GM12878 (cell line): ENCODE measurements around the gene ASF1B. TPM values are rescaled to one million over a fixed set of nuclear protein-coding genes. Genes with fewer than 3 reads are reported as not detected.

Source experiments
- ATAC-seq: fragments of 200-7000 bp; cut with Tn5 transposase; 3 replicates; pipeline ENCODE4 v1.9.1; 2020; ENCODE audit warnings: mild to moderate bottlenecking, moderate library complexity
- BruUV-seq: library from RNA; stranded (reverse); fragments of 400-500 nt; replicated peaks from 2 replicates; lab custom pipeline; 2021; lab: Mats Ljungman, UMichigan
- CTCF ChIA-PET: fragments of 300-600 bp; sonication (Branson Sonifier 250); formaldehyde crosslinking; extraction: SDS; loops from one replicate; lab custom pipeline; 2021; ENCODE audit warnings: inconsistent platforms; lab: Yijun Ruan, JAX
- POLR2A ChIA-PET: fragments of 350-600 bp; formaldehyde crosslinking; extraction: SDS; loops from one replicate; lab custom pipeline; 2021; ENCODE audit warnings: inconsistent platforms; lab: Charles Lee
- RAD21 ChIA-PET: fragments of 300-600 bp; sonication (Branson Sonifier 250); formaldehyde crosslinking; loops from one replicate; lab custom pipeline; 2023; ENCODE audit warnings: antibody characterized with exemption; ENCODE audit not compliant: unreplicated experiment; lab: Charles Lee
- SMC1A ChIA-PET: fragments of 300-600 bp; sonication (Branson Sonifier 250); formaldehyde crosslinking; loops from one replicate; lab custom pipeline; 2023; ENCODE audit not compliant: unreplicated experiment, uncharacterized antibody; lab: Charles Lee
- DNase-seq: peaks from one replicate; pipeline ENCODE4 v3.0.0-alpha.2; 2011; ENCODE audit warnings: low read depth, low spot score
- FAIRE-seq: peaks from 3 replicates; lab custom pipeline; 2011; peaks lifted over from hg19 to GRCh38; lab: Jason Lieb, UNC
- H2AFZ ChIP-seq: 2 replicates; pipeline ENCODE4 v1.6.0; 2011; ENCODE audit warnings: low read depth, low read length, control low read depth; ENCODE audit not compliant: control insufficient read depth
- H3K27ac ChIP-seq: 2 replicates; pipeline ENCODE4 v1.5.1; 2011; ENCODE audit warnings: control low read depth; ENCODE audit not compliant: control insufficient read depth, insufficient read depth
- H3K27me3 ChIP-seq, 2 experiments: replicated peaks in 1 of 2; 2 replicates each; pipeline versions ENCODE4 v1.6.0 to v1.6.1; 2011; ENCODE audit warnings: low read length in 1 of 2; ENCODE audit not compliant: control insufficient read depth in 2 of 2, insufficient read depth in 2 of 2
- H3K36me3 ChIP-seq, 2 experiments: 2 replicates each; pipeline ENCODE4 v1.5.1; 2011; ENCODE audit warnings: low read length in 1 of 2; ENCODE audit not compliant: control insufficient read depth in 2 of 2, insufficient read depth in 2 of 2
- H3K4me1 ChIP-seq: 2 replicates; pipeline ENCODE4 v1.6.1; 2011; ENCODE audit warnings: mild to moderate bottlenecking, low read length, moderate library complexity, mixed read lengths; ENCODE audit not compliant: control insufficient read depth, insufficient read depth
- H3K4me2 ChIP-seq: 2 replicates; pipeline ENCODE4 v1.6.0; 2011; ENCODE audit warnings: control low read depth; ENCODE audit not compliant: control insufficient read depth, insufficient read depth
- H3K4me3 ChIP-seq: fragments of 200-600 bp; sonication (generic); 2 replicates; pipeline ENCODE4 v1.5.1; 2016
- H3K79me2 ChIP-seq: 2 replicates; pipeline ENCODE4 v1.6.0; 2011; ENCODE audit warnings: low read length; ENCODE audit not compliant: control insufficient read depth, insufficient read depth
- H3K9ac ChIP-seq: 2 replicates; pipeline ENCODE4 v1.8.0; 2011; ENCODE audit warnings: low read length, control low read depth, mixed read lengths; ENCODE audit not compliant: control insufficient read depth, insufficient read depth
- H3K9me3 ChIP-seq: replicated peaks from 3 replicates; pipeline ENCODE4 v1.5.1; 2011; ENCODE audit warnings: mild to moderate bottlenecking, low read length; ENCODE audit not compliant: control insufficient read depth, insufficient read depth
- H4K20me1 ChIP-seq: 2 replicates; pipeline ENCODE4 v1.6.0; 2011; ENCODE audit not compliant: control insufficient read depth, insufficient read depth
- GATAD2B ChIP-seq: fragments of 450-650 bp; conservative IDR thresholded peaks from 2 replicates; pipeline ENCODE4 v1.6.1; 2017; ENCODE audit warnings: low read depth, mild to moderate bottlenecking, moderate library complexity
- HSF1 ChIP-seq: fragments of 150-350 bp; IDR thresholded peaks from 2 replicates; pipeline ENCODE4 v1.6.1; 2014; ENCODE audit warnings: mild to moderate bottlenecking, low read depth, low read length
- RAD21 ChIP-seq: IDR thresholded peaks from 2 replicates; pipeline ENCODE4 v1.6.1; 2011; ENCODE audit warnings: mild to moderate bottlenecking, low read depth, low read length, moderate library complexity; ENCODE audit not compliant: insufficient read depth
- RAD51 ChIP-seq: fragments of 450-650 bp; IDR thresholded peaks from 2 replicates; pipeline ENCODE4 v1.6.1; 2016; ENCODE audit warnings: moderate library complexity, mild to moderate bottlenecking, inconsistent platforms
- RUNX3 ChIP-seq: IDR thresholded peaks from 2 replicates; pipeline ENCODE4 v1.6.1; 2012; ENCODE audit warnings: low read length, inconsistent platforms
- TCF7 ChIP-seq: IDR thresholded peaks from 2 replicates; pipeline ENCODE4 v1.6.1; 2014; ENCODE audit warnings: antibody characterized with exemption, borderline replicate concordance
- WRNIP1 ChIP-seq: IDR thresholded peaks from 2 replicates; pipeline ENCODE4 v1.6.1; 2011; ENCODE audit warnings: low read depth, low read length, improper control_type of control experiment, borderline replicate concordance
- WGBS: methylation state at CpG from one replicate; pipeline ENCODE4 v1.1.6; 2016; ENCODE audit warnings: low lambda C conversion rate; ENCODE audit not compliant: insufficient replicate concordance, insufficient coverage; ENCODE audit errors: missing lambda C conversion rate; 5-methylcytosine and 5-hydroxymethylcytosine counted together
- in situ Hi-C: fragments of 300-500 bp; cut with MboI; formaldehyde crosslinking; loops from 9 replicates; pipeline ENCODE4 v1.14.3; 2018; ENCODE audit warnings: mixed read lengths
- intact Hi-C: fragments of 100-400 bp; cut with micrococcal nuclease; formaldehyde crosslinking; loops from one replicate; pipeline ENCODE4 v1.14.2; 2022; ENCODE audit not compliant: unreplicated experiment
- polyA plus RNA-seq, 11 experiments: library from polyadenylated mRNA; depleted of rRNA in 4 of 11; unstranded in 6 of 11; stranded (reverse) in 5 of 11; fragments of >200 nt; fragmentation: Nextera tagmentation in 4 of 11; fragmentation: Illumina TruSeq in 1 of 11; extraction: Ambion mirVana in 4 of 11; extraction: Trizol in 1 of 11; gene quantifications; 1 replicate in 1 of 11; 2 replicates in 10 of 11; pipeline versions ENCODE4 v1.2.1 to v1.2.3, GENCODE V29; 2011 to 2016; ENCODE audit warnings: inconsistent platforms in 2 of 11, missing spikeins in 2 of 11, low read depth in 1 of 11
- total RNA-seq, 4 experiments: library from RNA; depleted of rRNA in 3 of 4; stranded (reverse); fragments of >200 nt in 3 of 4; fragmentation: Illumina TruSeq in 1 of 4; extraction: Trizol in 1 of 4; gene quantifications; 2 replicates each; pipeline versions ENCODE4 v1.2.1 to v1.2.3, GENCODE V29; 2013 to 2021

The ASF1B gene
- total and polyA plus RNA-seq, 10 of the 15 experiments (the other 5 are each of a cell fraction or from before 2014, with no cell fraction given) = 10.4 to 217 (median 90.2) TPM

GRCh38 chr19:14115756-14116155 is 20.6 kb downstream of the ASF1B start:
- Histone ChIP-seq H2AFZ (no peak overlapping the region), H3K27me3 (no peaks in the 10 kb centered on the region), H3K4me2 (peak overlapping the region; percentile 10; the same call in 1 of the 2 replicates), H3K27ac (no peak overlapping the region), H3K4me1 (peaks cover 16% of the 10 kb centered on the region), H3K4me3 (no peak overlapping the region), H3K9ac (no peak overlapping the region), H3K36me3 (peaks cover 0 to 2% of the 10 kb centered on the region in 2 experiments; a peak in 1 of 4 replicates), H4K20me1 (no peaks in the 10 kb centered on the region), H3K9me3 (no peaks in the 10 kb centered on the region), H3K79me2 (peaks cover 8% of the 10 kb centered on the region)
- SMC1A ChIA-PET = interaction anchor here (0.7 to 3.0 kb wide), 8 partner anchors 12 to 248 kb away, joined by 3 to 14 read pairs (median 5); partner anchors contain the start of genes ASF1B and MISP3
- TSS peak; percentile 67 for BruUV-seq
- in situ Hi-C loops = no loop called here
- FAIRE-seq = no peak
- 69% methylated on average over 5 of the region's 5 CpGs for WGBS
- intact Hi-C loops = loop anchor here (5.0 kb wide), 1 partner anchor 33 kb away; no protein-coding TSS in a partner anchor
- ATAC-seq = no peak
- no peak for DNase-seq
- POLR2A ChIA-PET = interaction anchor here (0.5 to 2.0 kb wide), 5 partner anchors 19 to 266 kb away, joined by 3 to 7 read pairs (median 3); partner anchors contain the start of genes ADGRE5 and ASF1B
- RAD21 ChIA-PET = interaction anchor here (1.0 to 3.0 kb wide), 5 partner anchors 20 to 236 kb away, joined by 4 to 14 read pairs (median 8); partner anchors contain the start of gene ASF1B
- TF ChIP-seq RAD51 (no peak), GATAD2B (no peak), HSF1 (no peak), TCF7 (no peak), WRNIP1 (no peak), RUNX3 (no peak), RAD21 (no peak)
- TF ChIP-seq, all 136 proteins: peak for 0
- CTCF ChIA-PET = interaction anchor here (0.9 to 5.3 kb wide), 16 partner anchors 13 to 316 kb away, joined by 3 to 38 read pairs (median 7); partner anchors contain the start of genes ASF1B, C19orf67, MISP3 and PKN1
